ENCODE measurements around the gene ZC3H4. TPM values are rescaled to one million over a fixed set of nuclear protein-coding genes. Genes with fewer than 3 reads are reported as not detected.

ZC3H4 gene
- total and polyA plus RNA-seq, 2 of the 8 experiments (the other 6 are each of a cell fraction or from before 2014, with no cell fraction given): 6.6 to 92.0 TPM

GRCh38 chr19:47022140-47022536 lies 91.4 kb downstream of the ZC3H4 start:
- no peaks in the 10 kb centered on the region for H3K79me2 ChIP-seq (ENCODE audit: control insufficient read depth in 1 of 2, insufficient read depth in 2 of 2, low read length in 2 of 2)
- no peak overlapping the region for H2BK15ac ChIP-seq (ENCODE audit: low read length)
- peak overlapping the region in 1 of 2 experiments; percentile 62; a peak in 2 of 4 replicates for H3K4me2 ChIP-seq (ENCODE audit: insufficient read depth in 1 of 2, low read depth in 2 of 2, low read length in 2 of 2)
- H4K20me1 ChIP-seq (replicated peaks in 1 of 2; ENCODE audit: control insufficient read depth in 1 of 2, insufficient read depth in 2 of 2, low read length in 2 of 2): peaks cover 3% of the 10 kb centered on the region in 2 experiments
- TF ChIP-seq, protein P1, sequence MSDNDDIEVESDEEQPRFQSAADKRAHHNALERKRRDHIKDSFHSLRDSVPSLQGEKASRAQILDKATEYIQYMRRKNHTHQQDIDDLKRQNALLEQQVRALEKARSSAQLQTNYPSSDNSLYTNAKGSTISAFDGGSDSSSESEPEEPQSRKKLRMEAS (IDR thresholded peaks at IDR 0.05): no peak
- TF ChIP-seq POU5F1 (IDR thresholded peaks at IDR 0.05; ENCODE audit: low read depth, low read length): no peak
- H3K79me1 ChIP-seq (ENCODE audit: low read depth, low read length): no peaks in the 10 kb centered on the region
- H2BK20ac ChIP-seq (ENCODE audit: low read length): no peak overlapping the region
- no peak overlapping the region for H4K91ac ChIP-seq (replicated peaks; ENCODE audit: insufficient read length, low read length)
- H3K9ac ChIP-seq (replicated peaks in 1 of 4; ENCODE audit: extremely low read depth in 1 of 4, low read depth in 3 of 4, low read length in 3 of 4): no peak overlapping the region
- H3K27ac ChIP-seq (ENCODE audit: low read depth, low read length): no peak overlapping the region
- DNase-seq (ENCODE audit: low read depth in 1 of 2, low spot score in 2 of 2) (no peak), FAIRE-seq (no peak)
- no peak overlapping the region for H3K23ac ChIP-seq (ENCODE audit: insufficient read length)
- H3K27me3 ChIP-seq (replicated peaks in 1 of 4; ENCODE audit: control insufficient read depth in 3 of 4, extremely low read depth in 1 of 4, insufficient read depth in 3 of 4, low read length in 3 of 4): peaks cover 24 to 53% (median 50%) of the 10 kb centered on the region in 4 experiments
- H3K9me3 ChIP-seq (ENCODE audit: insufficient read depth in 2 of 2, low read depth in 1 of 2, low read length in 1 of 2): no peaks in the 10 kb centered on the region
- peak overlapping the region in 1 of 4 experiments; percentile 69; a peak in 2 of 8 replicates for H3K4me3 ChIP-seq (ENCODE audit: extremely low read depth in 1 of 4, insufficient read depth in 2 of 4, low read depth in 3 of 4, low read length in 4 of 4)
- H2BK5ac ChIP-seq (ENCODE audit: low read depth, low read length): no peak overlapping the region
- H2AK5ac ChIP-seq (ENCODE audit: low read depth, low read length): no peak overlapping the region
- H4K8ac ChIP-seq (ENCODE audit: extremely low read depth, insufficient read depth, low read length): no peak overlapping the region
- peaks cover 15% of the 10 kb centered on the region; the same call in 1 of the 2 replicates for H3K23me2 ChIP-seq (ENCODE audit: low read depth, low read length)
- H2AFZ ChIP-seq (ENCODE audit: low read length): no peak overlapping the region
- H3K4ac ChIP-seq (replicated peaks; ENCODE audit: insufficient read length, low read depth, low read length): no peak overlapping the region
- 67% methylated on average over 14 of the region's 14 CpGs; no CpG with 5 or more reads in 1 of the 2 experiments for WGBS, 2 experiments (ENCODE audit: extremely low coverage in 1 of 2, insufficient coverage in 1 of 2, insufficient read length in 1 of 2, insufficient replicate concordance in 2 of 2, low coverage in 1 of 2, low lambda C conversion rate in 2 of 2, missing lambda C conversion rate in 1 of 2)
- no peak overlapping the region for H2BK12ac ChIP-seq (ENCODE audit: low read depth, low read length)
- H3K14ac ChIP-seq (ENCODE audit: insufficient read length): no peak overlapping the region
- H3K36me3 ChIP-seq (ENCODE audit: control insufficient read depth in 2 of 4, insufficient read depth in 4 of 4, low read length in 3 of 4): no peaks in the 10 kb centered on the region
- no peak overlapping the region for H2BK120ac ChIP-seq (replicated peaks; ENCODE audit: low read depth, low read length)
- ChIA-PET CTCF (ENCODE audit: partially characterized antibody) (interaction anchor here (0.8 to 3.7 kb wide), 7 partner anchors 9 to 225 kb away, joined by 3 to 42 read pairs (median 4); no protein-coding TSS in a partner anchor), POLR2A (ENCODE audit: partially characterized antibody) (interaction anchor here (0.6 to 1.8 kb wide), 5 partner anchors 10 to 433 kb away, joined by 3 to 4 read pairs (median 3); no protein-coding TSS in a partner anchor)
- H3K4me1 ChIP-seq (replicated peaks in 1 of 4; ENCODE audit: control insufficient read depth in 3 of 4, insufficient read depth in 4 of 4, low read length in 3 of 4): peaks cover 0 to 20% (median 11%) of the 10 kb centered on the region in 4 experiments; a peak in 5 of 7 replicates
- no peak overlapping the region for H4K5ac ChIP-seq (ENCODE audit: insufficient read length, low read depth, low read length)
- no peak overlapping the region for H3K18ac ChIP-seq (ENCODE audit: extremely low read depth, low read length)
- H3K56ac ChIP-seq (replicated peaks; ENCODE audit: insufficient read length, low read depth, low read length): no peak overlapping the region
